GM19455 (cell line): ENCODE measurements around the gene SF3B3.
"Not testable (repeated sequence)": the region's sequence is repeated elsewhere in the genome, so short reads cannot be mapped to it uniquely, and the experiment has no call there.

Source experiments
- ATAC-seq: cut with Tn5 transposase; IDR thresholded peaks from one replicate; pipeline ENCODE4 v1.9.1; 2021; ENCODE audit not compliant: unreplicated experiment

The SF3B3 gene

DNA sequence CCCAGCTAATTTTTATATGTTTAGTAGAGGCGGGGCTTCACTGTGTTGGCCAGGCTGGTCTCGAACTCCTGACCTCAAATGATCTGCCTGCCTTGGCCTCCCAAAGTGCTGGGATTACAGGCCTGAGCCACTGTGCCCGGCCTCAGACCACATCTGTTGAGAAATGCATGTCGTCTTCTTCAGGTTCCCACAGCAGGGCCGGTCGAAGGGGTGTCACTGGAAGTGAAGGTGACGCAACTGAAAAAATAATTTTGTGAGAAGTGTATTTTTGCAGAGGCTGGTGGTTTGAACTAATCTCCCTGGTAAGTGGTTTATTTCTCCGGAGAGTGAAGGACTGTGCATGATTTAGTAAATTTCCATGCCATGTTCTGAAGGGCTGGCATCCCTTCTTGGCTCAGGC lies 89.3 kb downstream of the SF3B3 start:
- no peak for ATAC-seq

DNA sequence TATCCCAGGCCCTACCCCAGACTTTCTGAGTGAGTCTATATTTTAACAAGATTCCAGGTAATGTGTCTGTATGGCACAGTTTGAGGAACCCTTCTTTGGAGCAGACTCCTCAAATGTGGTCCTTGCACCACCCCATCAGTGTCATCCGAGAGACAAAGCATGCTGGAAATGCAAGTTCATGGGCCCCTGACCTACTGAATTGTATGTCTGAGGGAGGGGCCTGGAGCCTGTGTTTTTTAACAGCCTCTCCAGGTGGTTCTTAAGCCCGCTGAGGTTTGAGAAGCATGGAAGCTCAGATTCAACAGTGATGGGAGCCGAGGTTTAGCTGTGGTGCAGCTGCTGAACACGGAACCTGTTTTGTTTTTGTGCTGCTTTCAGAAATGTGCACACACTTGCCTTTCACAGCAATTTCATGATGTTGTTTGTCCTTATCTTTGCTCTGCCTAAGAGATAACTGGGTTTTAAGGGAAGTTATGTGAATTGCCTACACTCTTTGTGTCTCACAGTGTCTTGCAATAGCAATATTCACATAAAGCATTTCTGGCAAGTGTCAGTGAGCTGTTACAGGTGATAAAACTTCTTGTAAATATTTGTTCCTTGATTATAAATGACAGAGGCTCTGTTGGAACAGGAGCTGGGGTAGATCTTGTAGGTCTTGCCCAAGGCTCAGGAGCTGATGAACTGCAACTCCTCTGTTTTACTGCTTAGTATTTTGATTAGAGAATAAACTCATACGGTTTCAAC lies 90.8 kb downstream of the SF3B3 start:
- ATAC-seq, result no peak

DNA sequence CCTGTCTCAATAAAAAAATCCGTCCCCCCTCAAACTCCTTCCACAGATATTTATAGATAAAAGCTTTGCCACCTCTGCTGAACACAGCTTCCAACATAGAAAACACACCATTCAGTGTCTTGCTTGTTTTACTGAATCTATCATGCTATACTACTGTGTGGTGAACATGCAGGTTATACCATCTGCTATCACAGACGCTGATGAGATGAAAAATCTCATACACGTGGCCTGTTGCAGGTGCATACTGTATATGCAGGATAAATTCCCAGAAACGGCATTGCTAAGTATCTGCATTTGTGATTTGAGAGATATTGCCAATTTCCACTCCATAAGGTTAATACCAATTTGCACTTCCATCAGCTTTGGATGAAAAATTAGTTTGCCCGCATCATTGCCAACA lies 92.3 kb downstream of the SF3B3 start:
- ATAC-seq, result no peak

GRCh38 chr16:70621864-70622263 lies 98.2 kb downstream of the SF3B3 start:
- ATAC-seq, result not testable (repeated sequence)
